HG03457 (cell line): Measurements from ENCODE around the gene RASA2.
"Not testable (repeated sequence)": the region's sequence is repeated elsewhere in the genome, so short reads cannot be mapped to it uniquely, and the experiment has no call there.

Experiments
- ATAC-seq: cut with Tn5 transposase; IDR thresholded peaks from one replicate; pipeline ENCODE4 v1.9.1; 2021; ENCODE audit warnings: moderate number of reproducible peaks; ENCODE audit not compliant: unreplicated experiment

Gene RASA2

GRCh38 chr3:141491081-141491480, 4.3 kb downstream of the RASA2 start:
- ATAC-seq = no peak

GRCh38 chr3:141491929-141492328, 5.1 kb downstream of the RASA2 start:
- ATAC-seq = no peak

GRCh38 chr3:141493184-141493583, 6.4 kb downstream of the RASA2 start:
- no peak for ATAC-seq

- ATAC-seq = not testable (repeated sequence)
Measured at GRCh38 chr3:141497589-141497988, 10.8 kb downstream of the RASA2 start.

GRCh38 chr3:141498598-141499223, 11.9 kb downstream of the RASA2 start:
- ATAC-seq = peak; percentile 84

DNA sequence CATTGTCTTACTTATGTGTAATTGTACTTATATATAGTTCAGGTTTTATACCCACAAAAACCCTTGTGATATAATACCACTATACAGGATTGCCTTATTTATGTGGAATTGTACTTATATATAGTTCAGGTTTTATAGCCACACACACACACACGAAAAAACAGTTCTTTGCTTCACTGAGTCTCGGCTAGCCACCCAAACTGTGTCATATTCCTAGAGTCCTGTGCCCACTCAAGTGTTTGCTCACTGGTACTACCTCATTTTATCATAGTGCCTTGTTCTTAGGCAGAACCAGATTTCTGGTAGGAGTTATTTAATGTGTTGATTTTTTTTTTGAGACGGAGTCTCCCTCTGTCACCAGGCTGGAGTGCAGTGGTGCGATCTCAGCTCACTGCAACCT, 12.5 kb downstream of the RASA2 start:
- ATAC-seq = no peak

DNA sequence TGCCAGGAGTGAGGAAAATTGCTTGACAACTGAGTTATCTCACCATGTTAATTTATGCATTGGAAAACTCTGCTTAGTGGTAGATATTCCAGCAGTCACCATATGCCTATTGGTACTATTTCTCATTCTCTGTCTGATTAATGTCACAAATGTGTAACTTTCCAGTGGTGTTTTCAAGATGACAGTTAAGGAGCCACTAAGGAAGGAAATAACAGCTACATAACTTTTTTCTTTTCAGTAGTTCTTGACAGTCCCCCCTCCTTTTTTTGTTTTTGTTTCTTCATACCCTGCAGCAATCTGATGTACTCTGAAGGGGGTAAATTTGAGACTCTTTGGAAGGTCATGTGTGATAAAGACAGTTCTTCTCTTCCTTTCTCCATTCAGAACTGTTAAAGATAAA, 13.1 kb downstream of the RASA2 start:
- no peak for ATAC-seq

DNA sequence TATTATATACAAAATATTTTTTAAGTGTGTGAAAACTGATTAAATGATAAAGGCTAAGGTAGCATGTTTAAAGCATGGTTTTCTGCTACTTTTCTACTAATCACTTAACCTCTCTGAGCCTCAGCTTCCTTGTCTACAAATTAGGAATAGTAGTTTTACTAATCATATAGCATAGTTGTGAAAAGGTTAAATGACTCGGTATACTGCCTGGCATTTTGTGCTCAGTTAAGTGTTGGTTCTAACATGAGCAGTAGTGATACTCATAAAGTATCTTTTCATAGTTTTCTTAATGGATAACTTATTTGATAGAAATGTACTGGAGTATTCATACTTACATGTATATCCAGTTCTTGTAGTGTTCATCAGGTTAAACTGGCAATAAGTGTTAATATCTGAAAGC, 13.6 kb downstream of the RASA2 start:
- ATAC-seq = no peak

DNA sequence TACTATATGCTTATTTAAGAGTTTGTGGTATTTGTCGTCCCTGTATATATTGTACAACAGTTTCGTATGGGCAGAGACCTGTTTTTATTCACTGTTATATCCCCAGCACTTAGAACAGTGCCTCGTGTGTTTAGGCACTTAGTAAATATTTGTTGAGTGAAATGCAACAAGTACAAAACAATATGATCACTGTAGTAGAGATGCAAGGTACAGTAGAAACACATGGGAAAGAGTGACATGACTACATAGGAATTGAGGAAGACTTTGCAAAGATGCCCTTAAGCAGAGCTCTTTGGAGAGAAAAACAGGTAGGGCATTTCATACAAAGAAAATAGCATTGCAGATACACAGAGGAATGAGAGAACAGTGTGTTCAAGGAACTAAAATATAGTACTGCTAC, 18.3 kb downstream of the RASA2 start:
- no peak for ATAC-seq

GRCh38 chr3:141506071-141506470, 19.2 kb downstream of the RASA2 start:
- no peak for ATAC-seq

DNA sequence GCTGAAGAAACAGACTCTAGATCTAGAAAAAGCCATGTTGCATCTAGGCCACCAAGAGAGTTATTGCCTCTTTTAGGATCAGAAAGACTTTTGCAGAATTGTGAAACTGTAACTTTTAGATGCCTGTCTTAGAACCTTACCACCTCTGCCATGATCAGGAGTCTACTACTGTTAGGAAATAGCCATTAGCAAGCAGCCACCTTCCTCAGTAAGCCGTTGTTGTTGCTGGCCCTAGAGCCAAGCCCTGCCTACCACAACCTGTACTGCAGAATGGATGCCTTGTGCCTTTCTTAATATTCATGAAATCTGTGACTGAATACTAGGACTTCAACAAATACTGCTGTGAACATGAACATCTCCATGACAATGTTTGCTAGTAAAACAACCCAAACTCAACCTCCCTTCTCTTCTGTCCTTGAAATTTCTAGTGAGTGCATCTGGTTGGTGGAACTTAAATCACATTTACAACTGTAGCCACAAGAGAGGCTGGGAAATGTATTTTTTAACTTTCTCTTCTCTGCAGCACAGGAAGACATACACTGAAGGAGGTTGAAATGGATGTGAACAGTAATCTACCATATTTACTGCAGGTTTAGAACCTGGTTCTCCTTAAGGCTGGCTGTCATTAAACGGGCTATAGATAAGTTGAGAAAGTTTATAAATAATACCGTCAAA, 20.7 kb downstream of the RASA2 start:
- no peak for ATAC-seq

DNA sequence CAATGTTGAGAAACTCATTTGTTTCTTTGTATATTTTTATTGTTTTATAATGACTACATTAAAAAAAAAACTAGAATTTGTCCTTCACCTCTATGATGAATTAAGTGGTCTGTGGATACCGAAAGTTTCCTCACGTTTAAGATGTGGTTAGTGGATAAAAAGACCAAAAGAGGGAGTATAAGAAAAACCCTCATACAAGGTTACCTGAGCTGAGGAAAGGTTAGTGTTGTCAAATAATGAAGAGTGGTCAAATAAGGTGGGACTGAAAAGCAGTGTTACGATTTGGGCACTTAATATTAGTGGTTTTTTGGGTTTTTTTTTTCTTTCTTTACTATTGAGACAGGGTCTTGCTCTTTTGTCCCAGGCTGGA, 21.2 kb downstream of the RASA2 start:
- no peak for ATAC-seq

GRCh38 chr3:141511361-141511760, 24.5 kb downstream of the RASA2 start:
- ATAC-seq = no peak

DNA sequence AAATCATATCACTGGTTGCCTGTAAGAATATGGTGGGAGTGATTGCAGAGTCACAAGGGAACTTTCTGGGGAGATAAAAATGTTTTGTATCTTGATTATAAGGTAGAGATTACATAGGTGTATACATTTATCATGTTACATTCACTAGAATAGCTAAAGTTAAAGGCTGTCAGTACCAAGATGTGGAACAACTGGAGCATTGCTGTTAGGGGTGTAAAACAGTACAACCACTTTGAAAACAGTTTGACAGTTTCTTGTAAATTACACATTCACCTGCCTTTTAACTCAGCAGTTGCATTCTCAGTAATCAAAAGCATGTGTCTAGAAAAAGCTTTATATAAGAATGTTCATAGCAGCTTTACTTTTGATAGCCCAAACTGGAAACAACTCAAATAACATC, 27.6 kb downstream of the RASA2 start:
- ATAC-seq = no peak

GRCh38 chr3:141519587-141519986, 32.8 kb downstream of the RASA2 start:
- no peak for ATAC-seq

DNA sequence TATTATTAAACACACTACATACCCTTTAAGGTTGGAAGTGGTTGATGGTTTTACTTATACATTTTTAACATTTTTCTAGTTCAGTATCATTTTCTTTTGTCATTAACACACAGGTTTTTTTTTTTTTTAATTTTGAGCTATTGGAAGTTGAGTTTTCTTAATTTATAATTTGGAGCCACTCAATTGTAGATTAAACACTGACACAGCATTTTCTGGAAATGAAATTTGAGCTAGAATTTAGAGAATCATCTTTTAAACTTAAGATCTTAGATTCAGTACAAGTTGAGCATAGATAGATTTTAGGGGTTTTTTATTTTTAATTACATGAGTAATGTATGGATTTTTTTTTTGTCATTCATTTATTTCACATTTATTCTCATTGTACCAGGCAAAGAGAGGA, 35.0 kb downstream of the RASA2 start:
- no peak for ATAC-seq

DNA sequence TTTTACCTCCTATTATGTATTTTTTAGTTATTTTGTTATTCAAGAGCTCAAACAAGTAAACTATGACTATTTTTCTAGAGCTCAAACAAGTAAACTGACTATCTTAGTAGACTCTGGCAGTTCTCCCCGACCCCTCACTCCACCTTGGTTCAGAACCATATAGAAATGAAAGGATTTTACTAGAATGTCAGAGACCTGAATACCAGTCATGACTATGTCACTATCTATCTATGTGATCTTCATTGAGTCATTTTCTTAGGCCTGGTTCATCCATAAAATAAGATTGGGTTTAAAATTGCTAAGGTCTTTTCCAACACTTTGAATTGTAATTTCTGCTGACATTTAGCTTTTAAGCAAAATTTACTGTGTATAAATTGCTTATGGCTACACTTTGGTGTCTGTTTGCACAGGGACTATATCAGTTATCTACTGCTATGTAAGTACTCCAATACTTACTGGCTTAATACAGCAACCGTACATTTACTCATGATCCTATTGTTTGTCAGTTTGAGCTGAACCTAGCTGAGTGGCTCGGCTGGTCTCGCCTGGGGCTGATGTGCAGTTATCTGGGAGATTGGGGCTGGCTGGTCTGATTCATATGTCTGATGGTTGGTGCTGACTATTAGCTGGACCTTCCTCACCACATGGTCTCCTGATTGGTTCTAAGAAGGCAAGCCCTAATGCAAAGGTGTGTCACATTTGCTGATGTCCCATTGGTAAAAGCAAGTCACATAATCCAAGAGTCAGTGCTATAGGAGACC, 37.0 kb downstream of the RASA2 start:
- no peak for ATAC-seq

- no peak for ATAC-seq
Measured at GRCh38 chr3:141524988-141525387, 38.2 kb downstream of the RASA2 start.

DNA sequence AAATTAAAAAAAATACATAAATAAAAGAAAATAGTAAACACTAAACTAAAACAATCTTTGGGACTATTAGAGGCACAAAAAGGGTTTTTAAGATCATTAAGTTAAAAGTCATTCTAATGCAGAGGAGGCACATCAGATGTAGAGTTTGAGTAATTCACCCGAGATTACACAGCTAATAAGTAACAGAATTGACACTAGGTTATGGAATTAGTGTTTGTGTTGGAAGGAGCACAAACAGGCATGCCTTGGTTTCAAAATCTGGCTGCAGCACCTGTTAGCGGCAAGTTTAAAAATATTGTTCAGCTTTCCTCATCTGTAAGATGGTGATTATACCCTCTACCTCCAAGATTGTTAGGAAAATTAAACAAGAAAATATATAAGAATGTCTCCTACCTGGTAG, 39.0 kb downstream of the RASA2 start:
- ATAC-seq = no peak

DNA sequence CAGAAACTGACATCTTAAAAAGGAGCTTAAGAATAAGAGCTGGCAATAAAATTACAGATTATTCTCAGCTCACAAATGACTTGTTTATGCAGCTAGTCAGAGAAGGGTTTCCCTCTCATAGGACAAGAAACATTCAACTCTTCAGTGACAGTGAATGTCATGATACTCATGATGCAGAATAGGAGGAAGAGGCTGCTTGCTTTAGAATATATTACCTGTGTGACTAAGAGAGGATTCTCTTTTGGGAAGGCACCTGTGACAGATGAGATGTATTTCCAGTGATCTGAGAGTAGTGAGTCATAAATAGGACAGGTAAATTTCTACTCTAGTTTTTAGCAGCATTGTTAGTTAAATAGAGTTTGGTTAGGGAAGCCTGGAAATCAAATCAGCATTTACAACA, 39.9 kb downstream of the RASA2 start:
- ATAC-seq = no peak

GRCh38 chr3:141528800-141529199, 42.0 kb downstream of the RASA2 start:
- no peak for ATAC-seq

- ATAC-seq = no peak
Measured at GRCh38 chr3:141529256-141529655, 42.4 kb downstream of the RASA2 start.
